Body of pancreas (tissue), 4 donors: ENCODE measurements around the gene MICAL1. TPM values are rescaled to one million over a fixed set of nuclear protein-coding genes. Genes with fewer than 3 reads are reported as not detected.

ENCODE experiments used
- ATAC-seq: fragments of 150-250 bp; one replicate; pipeline ENCODE4 v1.9.1; 2016
- DNase-seq, 4 donors: peaks; one replicate each; pipeline ENCODE4 v3.0.0-alpha.2; 2019
- H3K27ac ChIP-seq, 4 donors: fragments of 200-600 bp; sonication (generic); 1 replicate in 3 of 4; 2 replicates in 1 of 4; pipeline versions ENCODE4 v1.5.1 to v1.6.1; 2016 to 2019; ENCODE audit warnings: mild to moderate bottlenecking in 1 of 4, mixed read lengths in 1 of 4, moderate library complexity in 1 of 4
- H3K27me3 ChIP-seq, 2 donors: fragments of 200-600 bp; sonication (generic); one replicate each; pipeline ENCODE4 v1.6.0; 2016; ENCODE audit warnings: mild to moderate bottlenecking in 1 of 2
- H3K36me3 ChIP-seq, 2 donors: fragments of 200-600 bp; sonication (generic); replicated peaks in 1 of 2; 2 replicates each; pipeline ENCODE4 v1.5.1; 2016; ENCODE audit warnings: low read depth in 2 of 2; ENCODE audit not compliant: insufficient read depth in 1 of 2
- H3K4me1 ChIP-seq: fragments of 200-600 bp; sonication (generic); one replicate; pipeline ENCODE4 v1.6.0; 2016
- H3K4me3 ChIP-seq, 2 donors: fragments of 200-600 bp; sonication (generic); 1 replicate in 1 of 2; 2 replicates in 1 of 2; pipeline ENCODE4 v1.5.1; 2016 to 2019
- H3K9me3 ChIP-seq, 3 donors: fragments of 200-600 bp; sonication (generic); 1 replicate in 2 of 3; 2 replicates in 1 of 3; pipeline ENCODE4 v1.5.1; 2016
- POLR2A ChIP-seq, 3 donors: fragments of 450-650 bp; IDR thresholded peaks; one replicate each; pipeline ENCODE4 v1.6.1; 2016; ENCODE audit warnings: antibody characterized with exemption in 3 of 3, mild to moderate bottlenecking in 2 of 3
- WGBS, 2 donors: methylation state at CpG; one replicate each; pipeline ENCODE4 v1.1.5; 2017; 5-methylcytosine and 5-hydroxymethylcytosine counted together
- intact Hi-C: fragments of 100-400 bp; cut with DNase I; formaldehyde crosslinking; loops from one replicate; pipeline ENCODE4 v1.15.1; 2023
- total RNA-seq, 2 donors: library from RNA; depleted of rRNA; stranded (reverse); fragments of >200 nt; gene quantifications; one replicate each; pipeline ENCODE4 v1.1.0, GENCODE V29; 2016
- TF ChIP-seq, protein P1 (sequence below), 7 experiments: fragments of 450-650 bp in 4 of 7; fragments of 200-600 bp in 3 of 7; sonication (generic) in 3 of 7; IDR thresholded peaks; one replicate each; pipeline ENCODE4 v1.5.1; 2016 to 2019; ENCODE audit warnings: antibody characterized with exemption in 7 of 7

The MICAL1 gene
- total RNA-seq, 2 donors from 2014 or later = 16.1 to 26.0 TPM

DNA sequence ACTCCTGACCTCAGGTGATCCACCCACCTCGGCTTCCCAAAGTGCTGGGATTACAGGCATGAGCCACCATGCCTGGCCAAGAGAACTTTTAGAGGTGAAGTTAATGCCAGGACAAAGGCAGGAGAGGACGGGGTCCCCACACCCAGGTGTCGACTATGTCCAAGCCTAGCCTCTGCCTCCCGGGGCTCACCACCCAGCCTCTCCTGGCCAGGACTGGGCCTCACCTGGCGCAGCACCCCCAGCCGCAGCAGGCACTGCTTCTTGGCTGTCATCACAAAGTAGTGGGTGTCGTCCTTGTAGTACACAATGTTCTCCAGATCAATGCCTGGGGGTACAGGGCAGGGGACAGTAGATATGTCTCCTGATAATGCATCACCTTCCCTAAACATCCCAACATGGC is 4.2 kb downstream of the MICAL1 start:
- no peaks in the 10 kb centered on the region for H3K36me3 ChIP-seq
- H3K4me3 ChIP-seq = no peak overlapping the region
- no peak for TF ChIP-seq POLR2A (IDR thresholded peaks at IDR 0.05)
- TF ChIP-seq, protein P1, sequence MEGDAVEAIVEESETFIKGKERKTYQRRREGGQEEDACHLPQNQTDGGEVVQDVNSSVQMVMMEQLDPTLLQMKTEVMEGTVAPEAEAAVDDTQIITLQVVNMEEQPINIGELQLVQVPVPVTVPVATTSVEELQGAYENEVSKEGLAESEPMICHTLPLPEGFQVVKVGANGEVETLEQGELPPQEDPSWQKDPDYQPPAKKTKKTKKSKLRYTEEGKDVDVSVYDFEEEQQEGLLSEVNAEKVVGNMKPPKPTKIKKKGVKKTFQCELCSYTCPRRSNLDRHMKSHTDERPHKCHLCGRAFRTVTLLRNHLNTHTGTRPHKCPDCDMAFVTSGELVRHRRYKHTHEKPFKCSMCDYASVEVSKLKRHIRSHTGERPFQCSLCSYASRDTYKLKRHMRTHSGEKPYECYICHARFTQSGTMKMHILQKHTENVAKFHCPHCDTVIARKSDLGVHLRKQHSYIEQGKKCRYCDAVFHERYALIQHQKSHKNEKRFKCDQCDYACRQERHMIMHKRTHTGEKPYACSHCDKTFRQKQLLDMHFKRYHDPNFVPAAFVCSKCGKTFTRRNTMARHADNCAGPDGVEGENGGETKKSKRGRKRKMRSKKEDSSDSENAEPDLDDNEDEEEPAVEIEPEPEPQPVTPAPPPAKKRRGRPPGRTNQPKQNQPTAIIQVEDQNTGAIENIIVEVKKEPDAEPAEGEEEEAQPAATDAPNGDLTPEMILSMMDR (IDR thresholded peaks at IDR 0.05) = no peak
- intact Hi-C loops = no loop called here
- peaks cover 15% of the 10 kb centered on the region for H3K4me1 ChIP-seq
- ATAC-seq (no peak), DNase-seq (no peak)
- H3K27ac ChIP-seq = no peak overlapping the region
- no peaks in the 10 kb centered on the region for H3K27me3 ChIP-seq
- H3K9me3 ChIP-seq = no peaks in the 10 kb centered on the region
- 94% methylated on average over 7 of the region's 7 CpGs; no CpG with 5 or more reads in 1 of the 2 donors for WGBS, 2 donors

DNA sequence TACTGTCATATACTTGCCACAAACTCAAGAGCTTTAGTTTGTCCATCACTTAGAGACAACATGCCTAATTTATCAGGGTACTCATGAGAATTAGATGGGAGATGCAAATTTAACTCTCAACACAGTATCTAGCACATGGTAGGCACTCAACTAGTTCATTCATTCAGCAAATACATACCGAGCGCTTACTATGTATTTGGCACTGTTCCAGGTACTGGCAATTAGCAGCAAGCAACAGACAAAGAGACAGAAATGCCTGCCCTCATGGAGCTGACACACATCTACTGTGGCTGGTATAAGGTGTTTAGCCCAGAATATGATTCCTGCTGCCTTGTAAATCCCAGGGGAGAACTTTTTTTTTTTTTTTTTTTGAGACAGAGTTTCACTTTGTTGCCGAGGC is 4.8 kb downstream of the MICAL1 start:
- H3K27me3 ChIP-seq = no peaks in the 10 kb centered on the region
- TF ChIP-seq, protein P1 (IDR thresholded peaks at IDR 0.05) = no peak
- TF ChIP-seq POLR2A (IDR thresholded peaks at IDR 0.05) = no peak
- H3K4me1 ChIP-seq = peaks cover 10% of the 10 kb centered on the region
- no peak overlapping the region for H3K27ac ChIP-seq
- ATAC-seq (no peak), DNase-seq (no peak)
- intact Hi-C loops = no loop called here
- no peak overlapping the region for H3K4me3 ChIP-seq
- H3K9me3 ChIP-seq = no peaks in the 10 kb centered on the region
- no peaks in the 10 kb centered on the region for H3K36me3 ChIP-seq
- 49 to 77% methylated on average over 3 of the region's 3 CpGs for WGBS, 2 donors

GRCh38 chr6:109449795-109450673 is 5.5 kb downstream of the MICAL1 start:
- TF ChIP-seq, protein P1 (IDR thresholded peaks at IDR 0.05) = no peak
- no peak for TF ChIP-seq POLR2A (IDR thresholded peaks at IDR 0.05)
- H3K4me3 ChIP-seq = no peak overlapping the region
- H3K36me3 ChIP-seq = no peaks in the 10 kb centered on the region
- intact Hi-C loops = no loop called here
- ATAC-seq = no peak
- H3K27ac ChIP-seq = no peak overlapping the region
- H3K4me1 ChIP-seq = peaks cover 6% of the 10 kb centered on the region
- 70 to 78% methylated on average over 12 to 16 of the region's 16 CpGs for WGBS, 2 donors
- H3K9me3 ChIP-seq = no peaks in the 10 kb centered on the region
- DNase-seq = no peak
- H3K27me3 ChIP-seq = no peaks in the 10 kb centered on the region

DNA sequence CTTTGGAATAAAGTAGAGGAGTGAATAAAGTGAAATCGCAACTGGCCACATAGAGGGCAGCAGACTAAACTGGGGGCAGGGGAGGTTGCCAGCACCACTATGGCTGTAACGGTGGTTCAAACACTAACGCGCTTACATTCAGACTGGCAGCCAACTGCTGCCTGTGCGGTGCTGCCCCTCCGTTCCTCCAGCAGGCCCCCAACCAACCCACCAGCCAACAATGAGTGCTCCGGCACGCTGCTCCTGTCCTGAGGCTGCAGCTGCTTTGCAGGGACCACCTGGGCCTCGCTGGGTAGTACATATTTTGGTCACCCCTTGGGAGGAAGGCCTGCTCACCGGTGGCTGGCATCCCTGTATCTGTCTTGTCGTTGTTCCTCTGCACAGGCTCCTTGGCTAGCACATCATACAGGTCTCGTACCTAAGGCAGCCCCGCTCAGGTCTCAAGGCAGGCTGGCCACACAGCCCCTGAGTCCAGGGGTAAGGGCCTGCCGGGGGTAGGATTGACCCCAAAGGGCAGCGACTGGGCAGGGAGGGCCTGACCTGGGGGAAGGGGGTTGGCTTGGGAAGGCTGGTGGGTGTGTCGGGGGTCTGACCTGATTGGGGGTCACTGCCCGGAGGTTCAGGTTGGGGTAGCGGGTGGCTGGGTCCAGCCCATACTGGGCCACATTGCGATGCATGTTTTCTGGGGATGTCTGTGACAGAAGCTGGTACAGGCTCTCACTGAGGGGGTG is 6.3 kb downstream of the MICAL1 start:
- TF ChIP-seq, protein P1 (IDR thresholded peaks at IDR 0.05) = no peak
- no peak for TF ChIP-seq POLR2A (IDR thresholded peaks at IDR 0.05)
- intact Hi-C loops = no loop called here
- H3K27ac ChIP-seq = no peak overlapping the region
- no peak overlapping the region for H3K4me3 ChIP-seq
- no peaks in the 10 kb centered on the region for H3K9me3 ChIP-seq
- H3K4me1 ChIP-seq = no peaks in the 10 kb centered on the region
- ATAC-seq (no peak), DNase-seq (no peak)
- no peaks in the 10 kb centered on the region for H3K27me3 ChIP-seq
- WGBS, 2 donors = 58 to 67% methylated on average over 8 to 19 of the region's 19 CpGs
- no peaks in the 10 kb centered on the region for H3K36me3 ChIP-seq
